ENCODE measurements around the gene USP40.

USP40 gene

GRCh38 chr2:233430651-233431050 lies 135.9 kb downstream of the USP40 start:
- H3K27ac ChIP-seq (ENCODE audit: low read depth, low read length), result no peak overlapping the region
- H3K79me1 ChIP-seq (ENCODE audit: low read length), result peaks cover 2% of the 10 kb centered on the region
- H3K4me1 ChIP-seq (ENCODE audit: control insufficient read depth, low read depth, low read length), result no peaks in the 10 kb centered on the region
- no peak overlapping the region for H2BK5ac ChIP-seq (ENCODE audit: low read length)
- WGBS (ENCODE audit: extremely low coverage, insufficient coverage, low lambda C conversion rate), result no CpG with 5 or more reads among the region's 1 CpG
- no peak overlapping the region for H3K18ac ChIP-seq (ENCODE audit: low read length)
- no peak overlapping the region for H3K56ac ChIP-seq (ENCODE audit: low read length)
- H3K4me3 ChIP-seq (ENCODE audit: low read length), result no peak overlapping the region
- no peaks in the 10 kb centered on the region for H3K36me3 ChIP-seq (ENCODE audit: control insufficient read depth, insufficient read depth, low read length)
- no peak overlapping the region for H2BK120ac ChIP-seq (ENCODE audit: low read depth, low read length)
- no peak overlapping the region for H2BK15ac ChIP-seq (replicated peaks; ENCODE audit: low read depth)
- H2AK5ac ChIP-seq (ENCODE audit: low read length), result no peak overlapping the region
- no peak overlapping the region for H3K23ac ChIP-seq (ENCODE audit: low read length)
- no peak overlapping the region for H4K8ac ChIP-seq (ENCODE audit: low read depth, low read length)
- no peak overlapping the region for H3K4me2 ChIP-seq (ENCODE audit: low read length)
- H3K79me2 ChIP-seq (ENCODE audit: control insufficient read depth, insufficient read depth, low read length), result no peaks in the 10 kb centered on the region
- H4K5ac ChIP-seq (ENCODE audit: low read length), result no peak overlapping the region
- no peak for DNase-seq
- H3K27me3 ChIP-seq (ENCODE audit: insufficient read depth, low read length, poor library complexity), result no peaks in the 10 kb centered on the region
- no peak overlapping the region for H3K4ac ChIP-seq (ENCODE audit: low read depth, low read length)
- no peak overlapping the region for H3K9ac ChIP-seq (ENCODE audit: low read length)

- no peak for DNase-seq
- no peaks in the 10 kb centered on the region for H3K79me2 ChIP-seq (ENCODE audit: control insufficient read depth, insufficient read depth, low read length)
- H2BK5ac ChIP-seq (ENCODE audit: low read length), result no peak overlapping the region
- no peak overlapping the region for H3K4me2 ChIP-seq (ENCODE audit: low read length)
- no peak overlapping the region for H3K4ac ChIP-seq (ENCODE audit: low read depth, low read length)
- no peak overlapping the region for H3K9ac ChIP-seq (ENCODE audit: low read length)
- H4K8ac ChIP-seq (ENCODE audit: low read depth, low read length), result no peak overlapping the region
- H3K4me3 ChIP-seq (ENCODE audit: low read length), result no peak overlapping the region
- no peaks in the 10 kb centered on the region for H3K36me3 ChIP-seq (ENCODE audit: control insufficient read depth, insufficient read depth, low read length)
- no peak overlapping the region for H2BK120ac ChIP-seq (ENCODE audit: low read depth, low read length)
- H3K79me1 ChIP-seq (ENCODE audit: low read length), result peaks cover 2% of the 10 kb centered on the region
- H3K4me1 ChIP-seq (ENCODE audit: control insufficient read depth, low read depth, low read length), result no peaks in the 10 kb centered on the region
- H2AK5ac ChIP-seq (ENCODE audit: low read length), result no peak overlapping the region
- WGBS (ENCODE audit: extremely low coverage, insufficient coverage, low lambda C conversion rate), result no CpG with 5 or more reads among the region's 4 CpGs
- no peaks in the 10 kb centered on the region for H3K27me3 ChIP-seq (ENCODE audit: insufficient read depth, low read length, poor library complexity)
- H2BK15ac ChIP-seq (replicated peaks; ENCODE audit: low read depth), result no peak overlapping the region
- no peak overlapping the region for H3K18ac ChIP-seq (ENCODE audit: low read length)
- H3K23ac ChIP-seq (ENCODE audit: low read length), result no peak overlapping the region
- no peak overlapping the region for H3K56ac ChIP-seq (ENCODE audit: low read length)
- no peak overlapping the region for H4K5ac ChIP-seq (ENCODE audit: low read length)
- H3K27ac ChIP-seq (ENCODE audit: low read depth, low read length), result no peak overlapping the region
Measured at GRCh38 chr2:233430081-233430480, 136.5 kb downstream of the USP40 start.

GRCh38 chr2:233429175-233429897 lies 137.2 kb downstream of the USP40 start:
- Histone ChIP-seq H3K79me1 (ENCODE audit: low read length) (peaks cover 2% of the 10 kb centered on the region), H2BK120ac (ENCODE audit: low read depth, low read length) (no peak overlapping the region), H4K8ac (ENCODE audit: low read depth, low read length) (no peak overlapping the region), H3K27ac (ENCODE audit: low read depth, low read length) (no peak overlapping the region), H3K9ac (ENCODE audit: low read length) (no peak overlapping the region), H3K23ac (ENCODE audit: low read length) (no peak overlapping the region), H3K4ac (ENCODE audit: low read depth, low read length) (no peak overlapping the region), H3K56ac (ENCODE audit: low read length) (no peak overlapping the region), H2BK5ac (ENCODE audit: low read length) (no peak overlapping the region), H2AK5ac (ENCODE audit: low read length) (no peak overlapping the region), H3K18ac (ENCODE audit: low read length) (no peak overlapping the region), H3K79me2 (ENCODE audit: control insufficient read depth, insufficient read depth, low read length) (no peaks in the 10 kb centered on the region), H3K36me3 (ENCODE audit: control insufficient read depth, insufficient read depth, low read length) (no peaks in the 10 kb centered on the region), H4K5ac (ENCODE audit: low read length) (no peak overlapping the region), H3K4me3 (ENCODE audit: low read length) (no peak overlapping the region), H3K4me2 (ENCODE audit: low read length) (no peak overlapping the region), H2BK15ac (replicated peaks; ENCODE audit: low read depth) (no peak overlapping the region), H3K27me3 (ENCODE audit: insufficient read depth, low read length, poor library complexity) (no peaks in the 10 kb centered on the region), H3K4me1 (ENCODE audit: control insufficient read depth, low read depth, low read length) (no peaks in the 10 kb centered on the region)
- DNase-seq, result no peak
- WGBS (ENCODE audit: extremely low coverage, insufficient coverage, low lambda C conversion rate), result no CpG with 5 or more reads among the region's 20 CpGs

- WGBS (ENCODE audit: extremely low coverage, insufficient coverage, low lambda C conversion rate), result no CpG with 5 or more reads among the region's 7 CpGs
- Histone ChIP-seq H2BK15ac (replicated peaks; ENCODE audit: low read depth) (no peak overlapping the region), H3K9ac (ENCODE audit: low read length) (no peak overlapping the region), H3K79me2 (ENCODE audit: control insufficient read depth, insufficient read depth, low read length) (no peaks in the 10 kb centered on the region), H3K23ac (ENCODE audit: low read length) (no peak overlapping the region), H3K4me1 (ENCODE audit: control insufficient read depth, low read depth, low read length) (no peaks in the 10 kb centered on the region), H3K4me3 (ENCODE audit: low read length) (no peak overlapping the region), H2BK5ac (ENCODE audit: low read length) (no peak overlapping the region), H2AK5ac (ENCODE audit: low read length) (no peak overlapping the region), H3K18ac (ENCODE audit: low read length) (no peak overlapping the region), H3K27ac (ENCODE audit: low read depth, low read length) (no peak overlapping the region), H3K4me2 (ENCODE audit: low read length) (no peak overlapping the region), H3K4ac (ENCODE audit: low read depth, low read length) (no peak overlapping the region), H4K8ac (ENCODE audit: low read depth, low read length) (no peak overlapping the region), H3K36me3 (ENCODE audit: control insufficient read depth, insufficient read depth, low read length) (no peaks in the 10 kb centered on the region), H3K27me3 (ENCODE audit: insufficient read depth, low read length, poor library complexity) (no peaks in the 10 kb centered on the region), H3K56ac (ENCODE audit: low read length) (no peak overlapping the region), H3K79me1 (ENCODE audit: low read length) (peaks cover 4% of the 10 kb centered on the region), H2BK120ac (ENCODE audit: low read depth, low read length) (no peak overlapping the region), H4K5ac (ENCODE audit: low read length) (no peak overlapping the region)
- DNase-seq, result no peak
Measured at GRCh38 chr2:233428438-233428837, 138.1 kb downstream of the USP40 start.

GRCh38 chr2:233428008-233428407 lies 138.6 kb downstream of the USP40 start:
- Histone ChIP-seq H3K9ac (ENCODE audit: low read length) (no peak overlapping the region), H3K4me3 (ENCODE audit: low read length) (no peak overlapping the region), H3K27me3 (ENCODE audit: insufficient read depth, low read length, poor library complexity) (no peaks in the 10 kb centered on the region), H3K23ac (ENCODE audit: low read length) (no peak overlapping the region), H2BK120ac (ENCODE audit: low read depth, low read length) (no peak overlapping the region), H3K4me1 (ENCODE audit: control insufficient read depth, low read depth, low read length) (no peaks in the 10 kb centered on the region), H2AK5ac (ENCODE audit: low read length) (no peak overlapping the region), H3K79me2 (ENCODE audit: control insufficient read depth, insufficient read depth, low read length) (no peaks in the 10 kb centered on the region), H3K27ac (ENCODE audit: low read depth, low read length) (no peak overlapping the region), H3K36me3 (ENCODE audit: control insufficient read depth, insufficient read depth, low read length) (no peaks in the 10 kb centered on the region), H3K56ac (ENCODE audit: low read length) (no peak overlapping the region), H3K18ac (ENCODE audit: low read length) (no peak overlapping the region), H2BK5ac (ENCODE audit: low read length) (no peak overlapping the region), H3K4me2 (ENCODE audit: low read length) (no peak overlapping the region), H4K5ac (ENCODE audit: low read length) (no peak overlapping the region), H3K79me1 (ENCODE audit: low read length) (peaks cover 6% of the 10 kb centered on the region), H2BK15ac (replicated peaks; ENCODE audit: low read depth) (no peak overlapping the region), H4K8ac (ENCODE audit: low read depth, low read length) (no peak overlapping the region), H3K4ac (ENCODE audit: low read depth, low read length) (no peak overlapping the region)
- no peak for DNase-seq
- WGBS (ENCODE audit: extremely low coverage, insufficient coverage, low lambda C conversion rate), result no CpG with 5 or more reads among the region's 3 CpGs

All from mesendoderm (in vitro differentiated cells).